Lower leg skin (tissue), 3 donors: ENCODE measurements around the gene NKD1.

Experiments used
- CTCF ChIP-seq, 3 donors: fragments of 450-650 bp; IDR thresholded peaks; one replicate each; pipeline ENCODE4 v1.5.1; 2016; ENCODE audit warnings: antibody characterized with exemption in 3 of 3, mild to moderate bottlenecking in 3 of 3, moderate library complexity in 2 of 3
- POLR2A ChIP-seq, 2 donors: fragments of 450-650 bp; IDR thresholded peaks; one replicate each; pipeline ENCODE4 v1.6.1; 2016 to 2017; ENCODE audit warnings: antibody characterized with exemption in 2 of 2, mild to moderate bottlenecking in 1 of 2, moderate library complexity in 1 of 2

- TF ChIP-seq CTCF (IDR thresholded peaks at IDR 0.05) (no peak), POLR2A (IDR thresholded peaks at IDR 0.05) (no peak)
Observed at GRCh38 chr16:50578137-50578536, 29.9 kb downstream of the NKD1 start.
